Breast epithelium (tissue), 3 donors: ENCODE results near the gene ADCY2.

Experiments used
- CTCF ChIP-seq, 3 donors: fragments of 450-650 bp; IDR thresholded peaks; one replicate each; pipeline ENCODE4 v1.5.1; 2016 to 2017; ENCODE audit warnings: antibody characterized with exemption in 3 of 3, mild to moderate bottlenecking in 3 of 3, moderate library complexity in 3 of 3
- POLR2A ChIP-seq: fragments of 450-650 bp; IDR thresholded peaks from one replicate; pipeline ENCODE4 v1.6.1; 2016; ENCODE audit warnings: antibody characterized with exemption, mild to moderate bottlenecking, moderate library complexity
- POLR2AphosphoS5 ChIP-seq, 3 donors: sonication (generic); formaldehyde crosslinking; IDR thresholded peaks; one replicate each; pipeline ENCODE4 v1.6.1; 2017; ENCODE audit warnings: antibody characterized with exemption in 3 of 3

- no peak for TF ChIP-seq POLR2AphosphoS5 (IDR thresholded peaks at IDR 0.05)
- TF ChIP-seq POLR2A: no peak
- TF ChIP-seq CTCF (IDR thresholded peaks at IDR 0.05): no peak
Observed at GRCh38 chr5:7772141-7772540, 376.2 kb downstream of the ADCY2 start.
